CD8-positive, alpha-beta memory T cell (primary cell): Measurements from ENCODE around the gene INPP5K. TPM values are rescaled to one million over a fixed set of nuclear protein-coding genes. Genes with fewer than 3 reads are reported as not detected.

Experiments
- CTCF ChIA-PET: fragments of 350-600 bp; sonication (Branson Sonifier 250); formaldehyde crosslinking; loops from one replicate; lab custom pipeline; 2021; ENCODE audit warnings: antibody characterized with exemption; lab: Charles Lee
- POLR2A ChIA-PET: fragments of 350-600 bp; sonication (Branson Sonifier 250); formaldehyde crosslinking; loops from one replicate; lab custom pipeline; 2021; ENCODE audit warnings: antibody characterized with exemption; lab: Charles Lee
- DNase-seq, 5 donors: peaks; one replicate each; pipeline versions ENCODE4 v3.0.0 to v3.0.0-alpha.2; 2020 to 2022; ENCODE audit warnings: mixed read lengths in 1 of 5
- H3K27ac ChIP-seq: one replicate; pipeline ENCODE4 v1.7.0; 2013; ENCODE audit warnings: low read depth, mild to moderate bottlenecking, low read length, moderate library complexity
- H3K27me3 ChIP-seq: 2 replicates; pipeline ENCODE4 v1.7.0; 2013; ENCODE audit warnings: low read length, mild to moderate bottlenecking; ENCODE audit not compliant: insufficient read depth, poor library complexity, severe bottlenecking
- H3K36me3 ChIP-seq: 2 replicates; pipeline ENCODE4 v1.7.0; 2013; ENCODE audit warnings: mild to moderate bottlenecking, low read length, moderate library complexity; ENCODE audit not compliant: insufficient read depth
- H3K4me1 ChIP-seq: 2 replicates; pipeline ENCODE4 v1.7.0; 2013; ENCODE audit warnings: mild to moderate bottlenecking, low read length, moderate library complexity; ENCODE audit not compliant: insufficient read depth
- H3K4me3 ChIP-seq: 2 replicates; pipeline ENCODE4 v1.7.0; 2013; ENCODE audit warnings: mild to moderate bottlenecking, low read length
- H3K9me3 ChIP-seq: 2 replicates; pipeline ENCODE4 v1.7.0; 2013; ENCODE audit warnings: mild to moderate bottlenecking, low read length
- H3K27ac Mint-ChIP-seq, 8 donors: one replicate each; pipeline ENCODE4 v1.8.0; 2020 to 2021; ENCODE audit warnings: mixed read lengths in 8 of 8, mild to moderate bottlenecking in 6 of 8, inconsistent platforms in 3 of 8, moderate library complexity in 3 of 8
- H3K27me3 Mint-ChIP-seq, 2 donors: one replicate each; pipeline ENCODE4 v1.8.0; 2020 to 2021; ENCODE audit warnings: mixed read lengths in 2 of 2, mild to moderate bottlenecking in 1 of 2, moderate library complexity in 1 of 2
- H3K36me3 Mint-ChIP-seq, 3 donors: one replicate each; pipeline ENCODE4 v1.8.0; 2020 to 2021; ENCODE audit warnings: mixed read lengths in 3 of 3, inconsistent platforms in 1 of 3, mild to moderate bottlenecking in 1 of 3
- H3K4me1 Mint-ChIP-seq, 3 donors: one replicate each; pipeline ENCODE4 v1.8.0; 2020 to 2021; ENCODE audit warnings: mixed read lengths in 3 of 3, inconsistent platforms in 1 of 3, mild to moderate bottlenecking in 1 of 3
- H3K4me3 Mint-ChIP-seq, 7 donors: one replicate each; pipeline ENCODE4 v1.8.0; 2020 to 2021; ENCODE audit warnings: mixed read lengths in 7 of 7, mild to moderate bottlenecking in 6 of 7, moderate library complexity in 4 of 7, inconsistent platforms in 2 of 7
- H3K9me3 Mint-ChIP-seq, 5 donors: one replicate each; pipeline ENCODE4 v1.8.0; 2020 to 2022; ENCODE audit warnings: mixed read lengths in 5 of 5, mild to moderate bottlenecking in 3 of 5, moderate library complexity in 2 of 5, inconsistent platforms in 1 of 5
- polyA plus RNA-seq: library from polyadenylated mRNA; unstranded; fragments of 300-500 nt; fragmentation: Illumina TruSeq; gene quantifications from one replicate; pipeline ENCODE4 v1.2.3, GENCODE V29; 2021
- total RNA-seq, 2 experiments: library from RNA; stranded (reverse); gene quantifications; one replicate each; pipeline ENCODE4 v1.2.3, GENCODE V29; 2021

The INPP5K gene
- total and polyA plus RNA-seq, 3 experiments from 2014 or later = 29.5 to 80.2 (median 31.9) TPM

DNA sequence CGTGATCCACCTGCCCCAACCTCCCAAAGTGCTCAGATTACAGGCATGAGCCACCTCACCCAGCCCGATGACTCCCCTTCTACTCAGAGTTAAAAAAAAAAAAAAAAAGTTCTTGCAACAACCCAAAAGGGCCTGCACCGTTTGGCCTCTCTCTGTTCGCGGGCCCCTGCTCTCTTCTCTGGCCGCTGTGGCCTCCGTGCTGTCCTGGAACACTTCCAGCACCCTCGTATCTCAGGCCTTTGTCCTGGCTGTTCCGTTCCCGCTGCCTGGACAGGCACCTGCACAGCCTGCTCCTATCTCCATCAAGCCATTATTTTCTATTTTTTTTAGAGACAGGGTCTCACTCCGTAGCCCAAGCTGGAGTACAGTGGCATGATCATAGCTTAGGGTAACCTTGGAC lies 34.7 kb downstream of the INPP5K start:
- H3K36me3 Mint-ChIP-seq = peaks cover 0 to 46% (median 8%) of the 10 kb centered on the region in 3 donors
- ChIA-PET POLR2A (no interaction called here), CTCF (no interaction called here)
- H3K27me3 Mint-ChIP-seq = peaks cover 0 to 1% of the 10 kb centered on the region in 2 donors
- no peak for DNase-seq
- Histone ChIP-seq H3K4me3 (no peak overlapping the region), H3K36me3 (no peaks in the 10 kb centered on the region), H3K4me1 (peaks cover 7% of the 10 kb centered on the region), H3K27ac (no peak overlapping the region), H3K27me3 (no peaks in the 10 kb centered on the region), H3K9me3 (no peaks in the 10 kb centered on the region)
- peaks cover 4 to 16% (median 6%) of the 10 kb centered on the region in 3 donors for H3K4me1 Mint-ChIP-seq
- H3K9me3 Mint-ChIP-seq = no peaks in the 10 kb centered on the region
- H3K4me3 Mint-ChIP-seq = no peak overlapping the region
- peak overlapping the region in 3 of 8 donors; percentile 44 to 79 (median 62) for H3K27ac Mint-ChIP-seq

DNA sequence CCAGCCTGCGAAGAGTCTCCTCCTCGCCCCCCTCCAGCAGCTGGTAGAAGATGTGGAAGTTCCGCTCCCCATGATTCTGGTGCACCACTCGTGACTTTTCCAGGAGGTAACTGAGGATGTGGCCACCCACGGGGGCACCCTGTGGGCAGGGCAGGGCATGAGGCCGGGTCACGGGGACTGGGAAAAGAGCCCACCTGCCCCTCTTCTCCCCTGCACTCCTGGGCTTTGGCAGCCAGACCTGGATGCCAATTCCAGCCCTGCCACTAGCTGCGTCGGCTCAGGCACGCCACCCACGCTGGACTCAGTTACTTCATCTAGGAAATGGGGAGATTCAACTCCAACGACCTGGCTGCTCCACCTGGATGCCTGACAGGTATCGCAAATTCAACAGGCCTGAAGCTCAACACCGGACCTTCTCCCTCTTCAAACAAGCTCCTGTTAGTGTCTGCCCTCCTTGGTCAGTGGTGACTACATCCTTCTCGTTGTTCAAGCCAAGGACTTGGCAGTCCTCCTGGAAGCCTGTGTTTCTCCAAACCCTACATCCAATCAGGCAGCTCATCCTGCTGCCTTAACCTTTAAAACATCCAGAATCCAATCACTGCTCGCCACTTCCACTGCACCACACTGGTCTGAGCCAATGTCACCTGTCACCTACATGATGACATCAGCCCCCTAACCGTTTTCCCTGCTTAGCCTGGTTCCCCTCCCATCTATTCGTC lies 35.5 kb downstream of the INPP5K start:
- no peaks in the 10 kb centered on the region for H3K36me3 ChIP-seq
- H3K4me3 ChIP-seq = no peak overlapping the region
- Mint-ChIP-seq H3K36me3 (peaks cover 0 to 49% (median 8%) of the 10 kb centered on the region in 3 donors), H3K27me3 (peaks cover 0 to 1% of the 10 kb centered on the region in 2 donors), H3K9me3 (no peaks in the 10 kb centered on the region), H3K27ac (peak overlapping the region in 4 of 8 donors; percentile 5 to 39 (median 32)), H3K4me1 (peaks cover 3 to 14% (median 4%) of the 10 kb centered on the region in 3 donors), H3K4me3 (peak overlapping the region in 1 of 7 donors; percentile 57)
- no peaks in the 10 kb centered on the region for H3K9me3 ChIP-seq
- no peaks in the 10 kb centered on the region for H3K27me3 ChIP-seq
- CTCF ChIA-PET = interaction anchor here (1.4 kb wide), 1 partner anchor 9 kb away, joined by 5 read pairs; no protein-coding TSS in a partner anchor
- H3K27ac ChIP-seq = no peak overlapping the region
- peaks cover 5% of the 10 kb centered on the region for H3K4me1 ChIP-seq
- POLR2A ChIA-PET = no interaction called here
- no peak for DNase-seq

DNA sequence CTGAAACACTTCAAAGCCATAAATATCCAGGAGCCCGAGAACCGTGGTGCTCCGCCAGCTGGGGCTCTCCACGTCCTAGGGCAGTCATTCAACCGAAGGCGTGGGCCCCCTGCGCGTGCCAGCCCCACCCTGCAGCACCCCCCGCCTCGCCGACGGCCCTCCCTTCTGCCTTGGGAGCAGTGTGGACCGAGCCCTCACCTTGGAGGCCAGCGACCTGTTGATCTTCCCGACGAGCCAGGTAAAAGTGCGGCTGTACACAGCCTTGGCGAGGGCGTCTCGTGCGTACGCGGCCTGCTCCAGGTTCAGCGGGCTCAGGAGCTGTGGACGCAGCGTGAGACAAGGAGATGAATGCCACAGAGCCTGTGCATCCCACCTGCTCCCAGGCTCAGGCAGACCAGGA lies 38.0 kb downstream of the INPP5K start:
- no peak overlapping the region for H3K27ac Mint-ChIP-seq
- Histone ChIP-seq H3K27me3 (no peaks in the 10 kb centered on the region), H3K27ac (no peak overlapping the region), H3K4me1 (peaks cover 3% of the 10 kb centered on the region), H3K36me3 (no peaks in the 10 kb centered on the region), H3K4me3 (no peak overlapping the region), H3K9me3 (no peaks in the 10 kb centered on the region)
- ChIA-PET CTCF (no interaction called here), POLR2A (no interaction called here)
- no peak for DNase-seq
- H3K36me3 Mint-ChIP-seq = peaks cover 0 to 49% (median 8%) of the 10 kb centered on the region in 3 donors
- H3K27me3 Mint-ChIP-seq = peaks cover 0 to 1% of the 10 kb centered on the region in 2 donors
- H3K4me1 Mint-ChIP-seq = peaks cover 6 to 10% (median 8%) of the 10 kb centered on the region in 3 donors
- H3K4me3 Mint-ChIP-seq = no peak overlapping the region
- H3K9me3 Mint-ChIP-seq = no peaks in the 10 kb centered on the region

DNA sequence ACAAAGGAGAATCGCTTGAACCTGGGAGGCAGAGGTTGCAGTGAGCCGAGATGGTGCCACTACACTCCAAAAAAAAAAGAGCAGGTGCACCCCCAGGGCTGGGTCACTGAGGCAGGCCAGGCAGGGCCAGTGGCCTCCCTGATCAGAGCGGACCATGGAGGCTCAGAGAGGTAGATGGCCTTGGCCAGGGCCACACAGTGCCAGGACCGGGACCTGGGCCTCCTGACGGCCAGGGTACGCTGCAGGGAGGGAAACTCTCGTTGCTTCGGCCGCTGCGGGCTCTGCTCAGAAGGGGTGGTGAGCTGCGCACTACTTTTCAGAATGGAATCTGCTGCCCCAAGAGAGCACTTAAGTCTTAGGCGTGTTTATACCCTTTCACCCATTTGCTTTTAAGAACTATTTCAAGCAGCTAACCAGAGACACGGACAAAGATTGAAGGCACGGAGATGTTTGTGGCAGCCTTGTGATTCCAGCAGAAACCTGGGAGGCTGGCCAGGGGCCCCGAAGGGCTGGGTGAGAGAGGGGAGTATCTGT lies 41.0 kb downstream of the INPP5K start:
- CTCF ChIA-PET = interaction anchor here (1.6 kb wide), 1 partner anchor 15 kb away, joined by 4 read pairs; no protein-coding TSS in a partner anchor
- DNase-seq = no peak
- H3K27ac Mint-ChIP-seq = peak overlapping the region in 1 of 8 donors; percentile 8
- no peak overlapping the region for H3K4me3 Mint-ChIP-seq
- peaks cover 6 to 14% (median 9%) of the 10 kb centered on the region in 3 donors for H3K4me1 Mint-ChIP-seq
- peaks cover 0 to under 1% of the 10 kb centered on the region in 2 donors for H3K27me3 Mint-ChIP-seq
- peaks cover 6% of the 10 kb centered on the region for H3K4me1 ChIP-seq
- peaks cover 0 to 41% (median 0%) of the 10 kb centered on the region in 3 donors for H3K36me3 Mint-ChIP-seq
- no peak overlapping the region for H3K4me3 ChIP-seq
- H3K27me3 ChIP-seq = no peaks in the 10 kb centered on the region
- H3K36me3 ChIP-seq = no peaks in the 10 kb centered on the region
- POLR2A ChIA-PET = no interaction called here
- no peak overlapping the region for H3K27ac ChIP-seq
- no peaks in the 10 kb centered on the region for H3K9me3 Mint-ChIP-seq
- H3K9me3 ChIP-seq = no peaks in the 10 kb centered on the region

DNA sequence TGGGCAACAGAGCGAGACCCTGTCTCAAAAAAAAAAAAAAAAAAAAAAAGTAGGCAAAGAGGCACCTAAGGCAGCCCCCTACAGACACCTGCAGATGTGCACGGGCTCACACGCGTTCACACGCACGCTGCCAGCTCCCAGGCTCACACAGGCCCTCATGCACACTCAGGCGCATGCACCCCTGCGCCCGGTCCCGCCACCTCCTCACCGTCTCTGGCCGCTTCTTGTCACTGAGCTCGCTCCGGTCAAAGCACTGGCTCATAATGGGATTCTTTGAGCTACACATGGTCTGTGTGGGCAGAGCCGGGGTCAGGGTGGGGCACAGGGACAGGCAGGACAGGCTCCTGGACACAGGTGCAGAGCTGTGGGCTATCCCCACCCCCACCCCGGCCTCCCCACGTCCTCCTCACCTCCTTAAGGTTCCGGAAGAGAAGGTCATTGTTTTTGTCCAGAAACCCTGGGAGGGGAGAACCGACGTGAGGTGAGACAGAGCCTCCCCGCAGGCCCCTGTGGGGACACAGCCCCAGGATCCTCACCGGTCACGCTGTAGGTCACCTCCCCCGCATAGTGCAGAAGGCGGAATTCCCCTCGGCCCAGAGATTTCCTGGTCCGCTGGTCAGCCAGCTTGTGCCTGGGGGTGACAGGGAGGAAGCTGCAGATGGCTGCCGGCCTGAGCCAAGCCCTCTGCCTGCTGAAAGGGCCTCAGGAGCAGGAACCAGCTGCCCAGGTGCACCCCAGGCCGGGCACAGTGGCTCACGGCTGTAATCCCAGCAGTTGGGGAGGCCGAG lies 41.8 kb downstream of the INPP5K start:
- Histone ChIP-seq H3K4me3 (no peak overlapping the region), H3K27ac (no peak overlapping the region), H3K36me3 (no peaks in the 10 kb centered on the region), H3K4me1 (peaks cover 6% of the 10 kb centered on the region), H3K9me3 (no peaks in the 10 kb centered on the region), H3K27me3 (no peaks in the 10 kb centered on the region)
- DNase-seq = no peak
- no peak overlapping the region for H3K4me3 Mint-ChIP-seq
- peaks cover 0 to 2% of the 10 kb centered on the region in 2 donors for H3K27me3 Mint-ChIP-seq
- POLR2A ChIA-PET = no interaction called here
- no peaks in the 10 kb centered on the region for H3K9me3 Mint-ChIP-seq
- H3K27ac Mint-ChIP-seq = no peak overlapping the region
- peaks cover 0 to 42% (median 0%) of the 10 kb centered on the region in 3 donors for H3K36me3 Mint-ChIP-seq
- CTCF ChIA-PET = interaction anchor here (1.6 kb wide), 1 partner anchor 15 kb away, joined by 4 read pairs; no protein-coding TSS in a partner anchor
- H3K4me1 Mint-ChIP-seq = peaks cover 6 to 14% (median 9%) of the 10 kb centered on the region in 3 donors

DNA sequence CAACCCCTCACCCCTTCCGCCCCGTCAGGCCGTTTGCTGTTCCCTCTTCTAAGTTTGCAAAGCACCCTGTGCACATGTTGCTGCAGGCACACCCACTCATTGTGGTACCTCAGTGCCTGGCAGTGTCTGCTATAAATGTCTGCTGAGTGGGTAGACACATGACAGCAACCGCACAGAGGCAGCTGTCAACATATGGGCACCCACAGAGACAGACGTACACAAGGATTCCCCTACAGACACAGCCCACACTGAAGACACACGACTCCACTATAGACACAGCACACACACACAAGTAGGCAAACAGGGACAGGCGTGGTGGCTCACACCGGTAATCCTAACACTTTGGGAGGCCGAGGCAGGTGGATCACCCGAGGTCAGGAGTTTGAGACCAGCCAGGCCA lies 42.6 kb downstream of the INPP5K start:
- peaks cover 0 to 3% of the 10 kb centered on the region in 2 donors for H3K27me3 Mint-ChIP-seq

DNA sequence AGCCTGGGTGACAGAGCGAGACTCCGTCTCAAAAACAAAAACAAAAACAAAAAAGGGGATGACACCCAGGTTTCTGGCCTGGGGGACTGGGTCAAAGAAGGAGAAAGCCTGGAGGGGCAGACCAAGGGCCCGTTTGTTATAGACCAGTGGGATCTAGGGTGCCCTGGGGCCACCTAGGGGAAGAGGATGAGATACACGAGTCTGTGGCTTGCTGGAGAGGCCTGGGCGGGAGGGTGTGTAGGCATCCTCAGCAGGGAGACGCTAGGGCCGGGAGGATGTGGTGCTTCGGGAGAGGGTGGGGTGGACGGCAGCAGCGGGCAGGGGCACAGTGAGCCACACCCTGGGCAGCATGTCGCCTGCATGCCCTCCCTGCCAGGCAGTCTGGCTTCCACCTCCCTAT lies 43.2 kb downstream of the INPP5K start:
- Mint-ChIP-seq H3K9me3 (no peaks in the 10 kb centered on the region), H3K4me3 (no peak overlapping the region), H3K27ac (peak overlapping the region in 1 of 8 donors; percentile 24), H3K27me3 (peaks cover 0 to 3% of the 10 kb centered on the region in 2 donors), H3K4me1 (peaks cover 6 to 14% (median 9%) of the 10 kb centered on the region in 3 donors), H3K36me3 (peaks cover 4 to 43% (median 10%) of the 10 kb centered on the region in 3 donors)
- no peaks in the 10 kb centered on the region for H3K9me3 ChIP-seq
- DNase-seq = no peak
- no peaks in the 10 kb centered on the region for H3K27me3 ChIP-seq
- POLR2A ChIA-PET = no interaction called here
- CTCF ChIA-PET = no interaction called here
- H3K4me3 ChIP-seq = no peak overlapping the region
- peaks cover 6% of the 10 kb centered on the region for H3K36me3 ChIP-seq
- peaks cover 6% of the 10 kb centered on the region for H3K4me1 ChIP-seq
- H3K27ac ChIP-seq = no peak overlapping the region

More for the DNA sequence above, 42.6 kb downstream of the INPP5K start:
- peak in 1 of 5 donors; percentile 56 for DNase-seq
- no peak overlapping the region for H3K4me3 ChIP-seq
- peaks cover 6% of the 10 kb centered on the region for H3K4me1 ChIP-seq
- CTCF ChIA-PET = interaction anchor here (1.6 kb wide), 1 partner anchor 14 kb away, joined by 4 read pairs; no protein-coding TSS in a partner anchor
- peak overlapping the region in 2 of 8 donors; percentile 22 to 32 for H3K27ac Mint-ChIP-seq
- no peak overlapping the region for H3K27ac ChIP-seq
- peaks cover 4 to 44% (median 7%) of the 10 kb centered on the region in 3 donors for H3K36me3 Mint-ChIP-seq
- H3K36me3 ChIP-seq = peaks cover 4% of the 10 kb centered on the region
- peaks cover 6 to 14% (median 9%) of the 10 kb centered on the region in 3 donors for H3K4me1 Mint-ChIP-seq
- H3K27me3 ChIP-seq = no peaks in the 10 kb centered on the region
- no peaks in the 10 kb centered on the region for H3K9me3 ChIP-seq
- H3K4me3 Mint-ChIP-seq = peak overlapping the region in 1 of 7 donors; percentile 54
- H3K9me3 Mint-ChIP-seq = no peaks in the 10 kb centered on the region
- POLR2A ChIA-PET = no interaction called here
